Stimulated activated CD8-positive, alpha-beta memory T cell treated with anti-CD3 and anti-CD28 coated beads, Interleukin-15, amount 100 ng/mL, for 48 hours (primary cell): Measurements from ENCODE around the gene RPL7A.
"Not testable (repeated sequence)": the region's sequence is repeated elsewhere in the genome, so short reads cannot be mapped to it uniquely, and the experiment has no call there.

ENCODE experiments used
- DNase-seq, 2 donors: peaks; one replicate each; pipeline ENCODE4 v3.0.0-alpha.2; 2020; ENCODE audit warnings: low read depth in 2 of 2

The RPL7A gene

GRCh38 chr9:133368249-133368881 lies 20.3 kb downstream of the RPL7A start:
- DNase-seq, result no peak

DNA sequence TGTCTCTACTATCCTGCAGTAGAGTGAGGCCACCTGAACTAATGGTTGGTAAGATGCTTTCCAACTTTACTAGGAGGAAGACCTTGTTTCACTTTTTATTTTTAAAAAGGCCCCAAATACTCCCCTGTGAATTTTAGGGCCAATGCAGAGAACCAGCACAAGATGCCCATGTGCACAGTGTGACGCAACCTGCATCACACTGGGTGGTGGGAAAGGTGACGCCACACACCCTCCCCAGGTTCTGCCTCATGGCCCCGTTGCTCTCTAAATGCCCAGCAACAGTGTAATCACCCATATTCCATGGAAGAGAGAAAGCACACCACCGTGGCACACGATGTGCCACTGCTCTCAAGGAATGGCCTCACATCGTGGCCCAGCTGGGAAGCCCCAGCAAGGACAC lies 21.4 kb downstream of the RPL7A start:
- no peak for DNase-seq

- no peak for DNase-seq
These were observed 21.9 kb downstream of the RPL7A start for GRCh38 chr9:133369933-133370332.

DNA sequence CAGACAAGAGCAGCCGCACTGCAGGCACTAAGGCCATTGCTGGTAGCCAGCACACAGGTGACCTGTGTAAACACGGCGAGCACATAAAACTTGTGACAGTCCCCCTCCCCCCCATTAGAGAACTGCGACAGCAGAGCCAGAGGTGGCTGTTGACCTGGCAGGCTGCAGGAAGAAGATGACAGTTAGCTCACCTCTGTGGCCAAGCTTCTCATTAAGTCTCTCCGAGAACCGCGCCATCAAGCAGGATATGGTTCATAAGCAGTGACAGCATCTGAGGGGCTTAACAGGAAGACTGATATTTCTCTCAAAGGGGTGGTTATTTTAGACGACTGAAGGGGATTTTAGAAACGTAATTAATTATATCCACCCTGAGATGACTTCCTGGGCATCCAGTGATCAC lies 22.7 kb downstream of the RPL7A start:
- DNase-seq, result no peak

DNA sequence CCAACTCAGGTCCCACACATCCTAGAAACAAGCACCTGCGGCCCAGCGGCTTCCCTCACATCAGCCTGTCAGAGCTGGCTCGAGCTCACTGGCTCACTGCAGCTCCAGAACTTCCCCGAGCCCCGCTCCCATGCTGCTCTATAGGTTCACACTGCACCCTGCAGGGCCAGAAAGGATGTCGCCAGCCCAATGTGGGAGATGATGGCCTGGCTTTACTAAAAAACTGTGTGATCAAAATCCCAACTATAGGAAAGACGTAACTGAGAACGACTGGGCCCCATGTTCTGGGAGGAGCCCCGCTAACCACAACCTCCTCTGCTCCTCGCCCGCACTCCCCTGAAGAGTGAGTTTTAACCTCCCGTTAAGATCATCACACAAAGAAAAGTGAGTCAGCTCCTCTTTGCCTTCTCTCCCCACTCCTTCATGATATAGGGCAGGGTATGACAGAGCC lies 23.3 kb downstream of the RPL7A start:
- DNase-seq, result peak; percentile 69 to 76

DNA sequence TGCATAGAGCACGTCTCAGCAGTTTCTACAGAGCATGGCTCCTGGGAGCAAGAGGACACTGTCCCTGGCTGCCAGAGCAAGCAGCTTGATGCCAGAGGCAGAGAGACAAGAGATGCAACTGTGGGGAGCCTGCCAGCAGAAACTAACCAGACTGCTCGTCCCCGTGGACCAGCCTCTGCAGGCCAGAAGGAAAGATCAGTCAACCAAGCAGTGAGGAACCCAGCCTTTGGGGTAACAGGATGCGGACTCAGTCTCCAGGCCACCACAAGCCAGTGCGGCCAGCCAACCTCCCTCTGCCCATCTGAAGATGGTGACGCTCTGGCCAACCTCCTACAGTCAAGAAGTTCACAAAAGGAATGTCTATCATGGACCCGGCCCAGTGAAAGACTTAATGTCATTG lies 24.1 kb downstream of the RPL7A start:
- DNase-seq, result no peak

- DNase-seq, result no peak
These were observed 26.6 kb downstream of the RPL7A start for GRCh38 chr9:133374612-133375115.

DNA sequence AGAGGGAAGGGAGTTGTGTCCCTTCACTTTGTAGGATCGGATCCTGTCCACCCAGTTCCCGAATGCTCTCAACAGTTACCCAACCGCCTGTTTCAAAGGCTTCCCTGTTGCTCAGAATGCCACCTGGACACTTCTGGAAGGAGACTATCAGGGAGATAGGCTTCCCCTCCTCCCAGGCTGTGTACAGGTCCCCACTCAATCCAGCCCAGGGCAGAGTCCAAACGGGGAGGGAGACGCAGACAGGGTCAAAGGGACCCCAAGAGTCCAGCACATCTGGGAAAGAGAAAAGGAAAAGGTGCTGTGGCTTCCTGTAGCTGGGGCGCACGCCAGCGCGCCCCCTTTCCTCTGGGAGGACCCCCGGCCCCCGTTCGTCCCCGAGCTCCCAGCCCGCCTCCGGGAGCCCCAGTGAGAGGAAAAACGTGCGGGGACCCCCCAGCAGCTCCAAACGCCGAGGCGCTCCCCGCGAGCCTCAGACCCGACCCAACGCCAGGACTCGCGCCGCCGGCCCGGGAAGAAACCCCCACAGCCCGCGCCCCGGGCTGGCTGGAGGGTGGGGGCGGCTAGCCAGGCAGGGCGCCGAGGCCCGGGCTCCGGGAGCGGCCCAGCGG lies 27.2 kb downstream of the RPL7A start:
- DNase-seq, result no peak

GRCh38 chr9:133375724-133376654 lies 28.0 kb downstream of the RPL7A start, which contains the start of the genes STKLD1 and SURF4:
STKLD1 (plus strand) TSS chr9:133376366; CDS start chr9:133376474, 108 bp downstream.
SURF4 (minus strand) TSS chr9:133376060; CDS start chr9:133375969, 91 bp downstream.
- DNase-seq, result peak; percentile 94 to 96

DNA sequence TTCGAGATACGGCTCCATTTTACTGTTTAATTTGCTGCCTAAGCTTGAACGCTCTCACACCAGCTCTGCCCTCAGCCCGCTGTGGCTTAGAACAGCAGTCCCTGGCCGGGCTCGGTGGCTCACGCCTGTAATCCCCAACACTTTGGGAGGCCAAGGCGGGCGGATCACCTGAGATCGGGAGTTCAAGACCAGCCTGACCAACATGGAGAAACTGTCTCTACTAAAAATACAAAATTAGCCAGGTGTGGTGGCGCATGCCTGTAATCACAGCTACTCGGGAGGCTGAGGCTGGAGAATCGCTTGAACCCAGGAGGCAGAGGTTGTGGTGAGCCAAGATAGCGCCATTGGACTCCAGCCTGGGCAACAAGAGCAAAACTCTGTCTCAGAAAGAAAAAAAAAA lies 29.3 kb downstream of the RPL7A start:
- not testable (repeated sequence) for DNase-seq

- DNase-seq, result no peak
These were observed 29.8 kb downstream of the RPL7A start for GRCh38 chr9:133377721-133378216.

- no peak for DNase-seq
These were observed 30.5 kb downstream of the RPL7A start for GRCh38 chr9:133378408-133378962.

DNA sequence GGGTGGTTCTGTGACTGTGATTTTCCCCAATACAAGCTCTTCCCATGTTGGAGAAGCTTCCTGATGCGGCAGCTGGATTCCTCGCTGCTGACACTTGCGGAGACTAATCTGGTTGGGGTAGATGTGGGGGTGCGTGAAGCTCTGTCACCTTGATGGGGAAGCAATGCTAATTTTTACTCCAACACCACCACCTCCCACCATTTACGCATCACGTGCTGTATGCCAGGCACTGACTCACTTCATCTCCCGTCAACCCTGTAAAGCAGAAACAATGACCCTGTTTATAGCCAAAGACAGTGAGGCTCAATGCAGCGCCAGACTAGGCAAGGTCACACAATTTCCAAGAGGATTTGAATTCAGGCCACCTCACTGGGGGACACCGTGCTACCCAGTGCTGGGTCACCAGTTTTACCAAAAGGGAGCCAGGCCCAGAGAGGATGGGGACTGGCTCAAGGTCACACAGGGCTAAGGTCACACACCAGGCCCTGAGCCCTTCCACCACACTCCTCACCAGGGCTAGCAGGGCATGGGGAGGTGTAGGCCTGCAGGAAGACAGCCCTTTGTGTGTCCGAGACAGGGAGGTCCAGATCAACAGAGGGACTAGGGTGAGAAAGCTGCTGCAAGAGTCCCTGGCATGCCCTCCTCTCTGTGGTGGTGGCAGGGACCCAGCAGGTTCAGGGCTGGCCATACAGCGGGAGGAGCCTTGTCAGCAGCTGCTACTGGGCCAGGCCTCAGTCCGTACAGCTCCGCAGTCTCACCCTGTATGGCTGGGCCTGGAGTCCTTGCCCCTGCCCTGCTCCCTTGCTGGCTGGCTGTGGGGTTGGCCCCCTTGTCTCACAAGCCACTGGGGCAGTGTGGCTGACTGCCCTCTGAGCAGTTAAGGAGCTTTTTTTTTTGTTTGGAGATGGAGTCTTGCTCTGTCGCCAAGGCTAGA lies 31.4 kb downstream of the RPL7A start:
- no peak for DNase-seq

GRCh38 chr9:133380734-133381133 lies 32.7 kb downstream of the RPL7A start:
- no peak for DNase-seq

GRCh38 chr9:133382507-133383141 lies 34.6 kb downstream of the RPL7A start:
- no peak for DNase-seq

GRCh38 chr9:133383438-133383837 lies 35.4 kb downstream of the RPL7A start:
- no peak for DNase-seq

DNA sequence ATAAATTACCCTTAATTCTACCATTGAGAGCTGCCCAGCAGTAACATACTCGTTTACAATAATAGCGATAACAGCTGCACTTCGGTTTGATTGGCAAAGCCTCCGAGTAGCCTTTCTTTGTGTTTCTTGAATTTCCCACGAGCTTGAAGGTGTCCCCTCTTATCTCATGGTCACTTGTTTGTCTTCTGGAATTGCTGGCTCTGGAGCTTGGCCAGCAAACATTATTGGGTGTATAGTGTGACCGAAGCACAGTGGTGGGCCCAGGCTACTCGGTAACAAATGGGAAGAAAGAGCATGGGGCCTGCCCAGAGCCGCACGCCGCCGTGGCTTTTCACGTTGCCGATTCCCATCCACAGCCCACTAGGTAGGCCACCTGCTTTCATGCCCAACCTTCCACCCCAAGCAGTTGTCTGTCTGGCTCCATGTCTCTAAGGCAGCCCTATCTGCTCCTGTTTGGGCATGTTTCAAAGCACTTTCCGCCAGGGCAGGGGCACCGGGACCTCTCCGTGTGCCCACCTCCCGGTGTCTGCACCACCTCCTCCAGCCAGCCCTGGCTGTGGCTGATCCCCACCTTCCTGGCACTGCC lies 36.8 kb downstream of the RPL7A start:
- no peak for DNase-seq

GRCh38 chr9:133385452-133385851 lies 37.4 kb downstream of the RPL7A start:
- no peak for DNase-seq

- DNase-seq, result no peak
These were observed 38.3 kb downstream of the RPL7A start for GRCh38 chr9:133386338-133386737.

DNA sequence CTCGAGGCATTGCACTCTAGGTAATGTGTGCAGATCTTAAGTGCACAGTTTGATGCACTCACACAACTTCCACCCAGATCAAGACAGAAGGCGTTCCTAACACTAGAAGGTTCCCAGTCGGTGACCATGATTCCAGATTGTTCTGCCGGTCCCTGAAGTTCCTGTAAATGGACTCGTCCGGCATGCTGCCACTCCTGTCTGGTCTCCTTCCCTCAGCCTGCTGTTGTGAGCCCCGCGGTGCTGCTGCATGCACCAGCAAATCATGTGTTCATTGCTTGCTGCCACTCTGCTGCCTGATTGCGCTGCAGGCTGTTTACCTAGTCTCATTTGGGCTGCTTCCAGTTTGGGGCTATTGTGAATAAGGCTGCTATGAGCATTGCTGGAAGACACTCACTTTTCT lies 39.7 kb downstream of the RPL7A start:
- no peak for DNase-seq
